Esophagus squamous epithelium (tissue), 5 donors: Measurements from ENCODE around the gene YES1. TPM values are rescaled to one million over a fixed set of nuclear protein-coding genes. Genes with fewer than 3 reads are reported as not detected.
"Not testable (repeated sequence)": the region's sequence is repeated elsewhere in the genome, so short reads cannot be mapped to it uniquely, and the experiment has no call there.

Experiments
- DNase-seq: peaks from one replicate; lab custom pipeline; 2025; lab: John Stamatoyannopoulos, UW
- H3K27ac ChIP-seq, 4 donors: fragments of 200-600 bp; sonication (generic); one replicate each; pipeline ENCODE4 v1.5.1; 2016 to 2019; ENCODE audit warnings: mild to moderate bottlenecking in 1 of 4
- H3K27me3 ChIP-seq, 4 donors: fragments of 200-600 bp; sonication (generic); 1 replicate in 3 of 4; 2 replicates in 1 of 4; pipeline versions ENCODE4 v1.5.1 to v1.6.0; 2017 to 2021; ENCODE audit warnings: antibody characterized with exemption in 1 of 4
- H3K36me3 ChIP-seq, 3 donors: fragments of 200-600 bp; sonication (generic); one replicate each; pipeline ENCODE4 v1.5.1; 2016 to 2019
- H3K4me1 ChIP-seq, 3 donors: fragments of 200-600 bp; sonication (generic); one replicate each; pipeline ENCODE4 v1.5.1; 2017 to 2019
- H3K4me3 ChIP-seq, 4 donors: fragments of 200-600 bp; sonication (generic); 1 replicate in 3 of 4; 2 replicates in 1 of 4; pipeline ENCODE4 v1.5.1; 2016 to 2019; ENCODE audit warnings: mild to moderate bottlenecking in 2 of 4, moderate library complexity in 1 of 4
- H3K9me3 ChIP-seq, 3 donors: fragments of 200-600 bp; sonication (generic); one replicate each; pipeline ENCODE4 v1.5.1; 2016 to 2019
- CTCF ChIP-seq, 6 experiments: fragments of 450-650 bp in 4 of 6; fragments of 200-600 bp in 2 of 6; sonication (generic) in 2 of 6; IDR thresholded peaks; one replicate each; pipeline ENCODE4 v1.5.1; 2016 to 2019; ENCODE audit warnings: antibody characterized with exemption in 6 of 6, mild to moderate bottlenecking in 4 of 6, moderate library complexity in 4 of 6
- POLR2A ChIP-seq, 4 donors: fragments of 450-650 bp; IDR thresholded peaks; one replicate each; pipeline ENCODE4 v1.6.1; 2017; ENCODE audit warnings: antibody characterized with exemption in 4 of 4, mild to moderate bottlenecking in 4 of 4, moderate library complexity in 3 of 4
- WGBS, 2 donors: methylation state at CpG; one replicate each; pipeline ENCODE4 v1.1.5; 2018; 5-methylcytosine and 5-hydroxymethylcytosine counted together
- intact Hi-C: fragments of 100-400 bp; cut with DNase I; formaldehyde crosslinking; loops from one replicate; pipeline ENCODE4 v1.15.0; 2022
- total RNA-seq, 4 donors: library from RNA; depleted of rRNA; stranded (reverse); fragments of >200 nt; gene quantifications; one replicate each; pipeline ENCODE4 v1.1.0, GENCODE V29; 2016
- donor health status: DM: yes; HTN: yes; CAD: no.

The YES1 gene
- total RNA-seq, 4 donors from 2014 or later: 105 to 143 (median 125) TPM

GRCh38 chr18:688323-688722 lies 123.7 kb downstream of the YES1 start:
- 82% methylated on average over 2 to 5 of the region's 5 CpGs for WGBS, 2 donors
- intact Hi-C loops: no loop called here

GRCh38 chr18:686339-687111 lies 125.5 kb downstream of the YES1 start:
- TF ChIP-seq CTCF (IDR thresholded peaks at IDR 0.05): no peak
- no peak for TF ChIP-seq POLR2A (IDR thresholded peaks at IDR 0.05)
- no peak for DNase-seq
- Histone ChIP-seq H3K4me3 (no peak overlapping the region), H3K4me1 (no peaks in the 10 kb centered on the region), H3K27me3 (no peaks in the 10 kb centered on the region), H3K27ac (no peak overlapping the region), H3K9me3 (no peaks in the 10 kb centered on the region), H3K36me3 (peaks cover 7 to 95% (median 8%) of the 10 kb centered on the region in 3 donors)
- WGBS, 2 donors: 91 to 93% methylated on average over 4 to 6 of the region's 11 CpGs
- intact Hi-C loops: no loop called here

More at GRCh38 chr18:688323-688722, 123.7 kb downstream of the YES1 start:
- H3K4me3 ChIP-seq: no peak overlapping the region
- no peaks in the 10 kb centered on the region for H3K27me3 ChIP-seq
- peaks cover 4 to 96% (median 4%) of the 10 kb centered on the region in 3 donors for H3K36me3 ChIP-seq
- no peaks in the 10 kb centered on the region for H3K9me3 ChIP-seq
- no peaks in the 10 kb centered on the region for H3K4me1 ChIP-seq
- DNase-seq: no peak
- TF ChIP-seq CTCF (IDR thresholded peaks at IDR 0.05) (no peak), POLR2A (IDR thresholded peaks at IDR 0.05) (no peak)
- H3K27ac ChIP-seq: no peak overlapping the region

- no peak for DNase-seq
- no peak for TF ChIP-seq CTCF (IDR thresholded peaks at IDR 0.05)
- no peak for TF ChIP-seq POLR2A (IDR thresholded peaks at IDR 0.05)
- H3K4me1 ChIP-seq: no peaks in the 10 kb centered on the region
- 79 to 87% methylated on average over 3 of the region's 3 CpGs for WGBS, 2 donors
- intact Hi-C loops: no loop called here
- H3K27ac ChIP-seq: no peak overlapping the region
- no peaks in the 10 kb centered on the region for H3K27me3 ChIP-seq
- no peak overlapping the region for H3K4me3 ChIP-seq
- H3K9me3 ChIP-seq: no peaks in the 10 kb centered on the region
- H3K36me3 ChIP-seq: peaks cover 14 to 95% (median 16%) of the 10 kb centered on the region in 3 donors
Measured at GRCh38 chr18:685438-685837, 126.6 kb downstream of the YES1 start.

DNA sequence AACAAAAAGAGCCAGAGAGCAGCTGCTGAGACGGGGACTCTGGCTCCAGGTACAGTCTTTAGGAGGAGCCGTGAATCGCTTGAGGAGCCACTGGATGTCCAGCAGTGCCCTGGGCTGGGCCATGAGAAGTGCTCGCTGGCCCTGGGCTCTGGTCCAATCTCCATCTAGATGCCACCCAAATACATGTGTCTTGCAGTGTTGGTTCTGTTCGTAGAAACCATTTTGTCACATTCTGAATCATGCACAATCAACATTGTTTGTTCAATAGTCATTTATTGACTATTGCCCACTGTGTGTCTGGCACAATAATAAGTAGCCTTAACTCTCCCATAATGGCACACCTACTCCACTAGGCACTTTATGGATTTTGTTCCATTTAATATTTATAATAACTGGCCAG lies 128.5 kb downstream of the YES1 start:
- 79 to 100% methylated on average over 2 to 3 of the region's 5 CpGs for WGBS, 2 donors
- Histone ChIP-seq H3K4me3 (no peak overlapping the region), H3K27me3 (no peaks in the 10 kb centered on the region), H3K27ac (no peak overlapping the region), H3K9me3 (no peaks in the 10 kb centered on the region), H3K36me3 (peaks cover 14 to 99% (median 16%) of the 10 kb centered on the region in 3 donors), H3K4me1 (no peaks in the 10 kb centered on the region)
- TF ChIP-seq POLR2A (IDR thresholded peaks at IDR 0.05) (no peak), CTCF (IDR thresholded peaks at IDR 0.05) (no peak)
- no peak for DNase-seq
- intact Hi-C loops: no loop called here

- Histone ChIP-seq H3K4me3 (no peak overlapping the region), H3K27me3 (no peaks in the 10 kb centered on the region), H3K9me3 (no peaks in the 10 kb centered on the region), H3K36me3 (peaks cover 15 to 99% (median 16%) of the 10 kb centered on the region in 3 donors), H3K4me1 (no peaks in the 10 kb centered on the region), H3K27ac (no peak overlapping the region)
- intact Hi-C loops: no loop called here
- TF ChIP-seq CTCF (IDR thresholded peaks at IDR 0.05) (no peak), POLR2A (IDR thresholded peaks at IDR 0.05) (no peak)
- DNase-seq: no peak
Measured at GRCh38 chr18:682833-683232, 129.2 kb downstream of the YES1 start.

DNA sequence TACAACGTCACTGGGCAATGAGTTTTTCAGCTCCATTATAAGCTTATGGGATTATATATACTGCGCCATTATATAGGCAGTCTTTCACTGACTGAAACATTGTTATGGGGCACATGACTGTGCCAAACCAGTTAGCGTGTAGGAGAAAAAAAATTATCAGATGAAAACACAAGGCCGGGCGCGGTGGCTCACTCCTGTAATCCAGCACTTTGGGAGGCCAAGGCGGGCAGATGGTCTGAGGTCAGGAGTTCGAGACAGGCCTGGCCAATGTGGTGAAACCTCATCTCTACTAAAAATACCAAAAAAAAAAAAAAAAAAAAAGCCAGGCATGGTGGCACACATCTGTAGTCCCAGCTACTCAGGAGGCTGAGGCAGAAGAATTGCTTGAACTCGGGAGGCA lies 129.6 kb downstream of the YES1 start:
- DNase-seq, H3K27ac ChIP-seq, intact Hi-C loops, H3K4me3 ChIP-seq, H3K4me1 ChIP-seq, H3K9me3 ChIP-seq, H3K27me3 ChIP-seq: not testable (repeated sequence)
- WGBS, 2 donors: 85 to 88% methylated on average over 9 of the region's 9 CpGs
- peaks cover 16 to 99% (median 19%) of the 10 kb centered on the region in 3 donors for H3K36me3 ChIP-seq
